ENCODE results near the gene BCL11A. TPM values are rescaled to one million over a fixed set of nuclear protein-coding genes. Genes with fewer than 3 reads are reported as not detected.

BCL11A gene
- total and polyA plus RNA-seq, 4 donors = 0.97 to 4.4 (median 2.0) TPM; not detected in 1

- Histone ChIP-seq H3K9me3 (ENCODE audit: control insufficient read depth, low read length) (no peaks in the 10 kb centered on the region), H3K36me3 (ENCODE audit: control insufficient read depth in 1 of 2, insufficient read depth in 2 of 2, low read length in 1 of 2) (no peaks in the 10 kb centered on the region), H3K4me1 (ENCODE audit: control insufficient read depth in 1 of 2, insufficient read depth in 2 of 2, low read length in 2 of 2) (no peaks in the 10 kb centered on the region), H3K27ac (ENCODE audit: low read depth in 1 of 2, low read length in 2 of 2) (no peak overlapping the region), H3K27me3 (ENCODE audit: control insufficient read depth in 1 of 2, insufficient read depth in 2 of 2, low read length in 1 of 2) (no peaks in the 10 kb centered on the region), H3K4me3 (ENCODE audit: low read length in 2 of 2) (no peak overlapping the region)
- DNase-seq (no peak), ATAC-seq (ENCODE audit: low FRiP score) (no peak)
- WGBS, 2 donors = 83 to 88% methylated on average over 8 of the region's 8 CpGs
- intact Hi-C loops (cut with DNase I) = no loop called here
Measured at GRCh38 chr2:60408811-60409530, 144.5 kb downstream of the BCL11A start.

GRCh38 chr2:60408207-60408606, 145.2 kb downstream of the BCL11A start:
- H3K9me3 ChIP-seq (ENCODE audit: control insufficient read depth, low read length) = no peaks in the 10 kb centered on the region
- H3K4me1 ChIP-seq (ENCODE audit: control insufficient read depth in 1 of 2, insufficient read depth in 2 of 2, low read length in 2 of 2) = no peaks in the 10 kb centered on the region
- H3K4me3 ChIP-seq (ENCODE audit: low read length in 2 of 2) = no peak overlapping the region
- ATAC-seq (ENCODE audit: low FRiP score) (no peak), DNase-seq (no peak)
- H3K27ac ChIP-seq (ENCODE audit: low read depth in 1 of 2, low read length in 2 of 2) = no peak overlapping the region
- intact Hi-C loops (cut with DNase I) = no loop called here
- H3K36me3 ChIP-seq (ENCODE audit: control insufficient read depth in 1 of 2, insufficient read depth in 2 of 2, low read length in 1 of 2) = no peaks in the 10 kb centered on the region
- 91 to 99% methylated on average over 1 of the region's 1 CpG for WGBS, 2 donors
- H3K27me3 ChIP-seq (ENCODE audit: control insufficient read depth in 1 of 2, insufficient read depth in 2 of 2, low read length in 1 of 2) = no peaks in the 10 kb centered on the region

- Histone ChIP-seq H3K4me1 (ENCODE audit: control insufficient read depth in 1 of 2, insufficient read depth in 2 of 2, low read length in 2 of 2) (no peaks in the 10 kb centered on the region), H3K27me3 (ENCODE audit: control insufficient read depth in 1 of 2, insufficient read depth in 2 of 2, low read length in 1 of 2) (no peaks in the 10 kb centered on the region), H3K36me3 (ENCODE audit: control insufficient read depth in 1 of 2, insufficient read depth in 2 of 2, low read length in 1 of 2) (no peaks in the 10 kb centered on the region), H3K4me3 (ENCODE audit: low read length in 2 of 2) (no peak overlapping the region), H3K27ac (ENCODE audit: low read depth in 1 of 2, low read length in 2 of 2) (no peak overlapping the region), H3K9me3 (ENCODE audit: control insufficient read depth, low read length) (no peaks in the 10 kb centered on the region)
- DNase-seq (no peak), ATAC-seq (ENCODE audit: low FRiP score) (no peak)
- intact Hi-C loops (cut with DNase I) = no loop called here
- WGBS, 2 donors = 62 to 71% methylated on average over 2 of the region's 2 CpGs
Measured at GRCh38 chr2:60407398-60407797, 146.1 kb downstream of the BCL11A start.

- Histone ChIP-seq H3K27me3 (ENCODE audit: control insufficient read depth in 1 of 2, insufficient read depth in 2 of 2, low read length in 1 of 2) (no peaks in the 10 kb centered on the region), H3K27ac (ENCODE audit: low read depth in 1 of 2, low read length in 2 of 2) (no peak overlapping the region), H3K9me3 (ENCODE audit: control insufficient read depth, low read length) (no peaks in the 10 kb centered on the region), H3K36me3 (ENCODE audit: control insufficient read depth in 1 of 2, insufficient read depth in 2 of 2, low read length in 1 of 2) (no peaks in the 10 kb centered on the region), H3K4me3 (ENCODE audit: low read length in 2 of 2) (no peak overlapping the region), H3K4me1 (ENCODE audit: control insufficient read depth in 1 of 2, insufficient read depth in 2 of 2, low read length in 2 of 2) (no peaks in the 10 kb centered on the region)
- intact Hi-C loops (cut with DNase I) = no loop called here
- no peak for ATAC-seq (ENCODE audit: low FRiP score)
- WGBS, 2 donors = 91 to 95% methylated on average over 7 of the region's 7 CpGs
- no peak for DNase-seq
Measured at GRCh38 chr2:60406192-60406591, 147.3 kb downstream of the BCL11A start.

GRCh38 chr2:60405271-60405919, 148.1 kb downstream of the BCL11A start:
- H3K36me3 ChIP-seq (ENCODE audit: control insufficient read depth in 1 of 2, insufficient read depth in 2 of 2, low read length in 1 of 2) = no peaks in the 10 kb centered on the region
- no peaks in the 10 kb centered on the region for H3K9me3 ChIP-seq (ENCODE audit: control insufficient read depth, low read length)
- intact Hi-C loops (cut with DNase I) = no loop called here
- H3K27ac ChIP-seq (ENCODE audit: low read depth in 1 of 2, low read length in 2 of 2) = no peak overlapping the region
- H3K4me3 ChIP-seq (ENCODE audit: low read length in 2 of 2) = no peak overlapping the region
- H3K4me1 ChIP-seq (ENCODE audit: control insufficient read depth in 1 of 2, insufficient read depth in 2 of 2, low read length in 2 of 2) = no peaks in the 10 kb centered on the region
- H3K27me3 ChIP-seq (ENCODE audit: control insufficient read depth in 1 of 2, insufficient read depth in 2 of 2, low read length in 1 of 2) = no peaks in the 10 kb centered on the region
- 84 to 85% methylated on average over 7 of the region's 7 CpGs for WGBS, 2 donors
- ATAC-seq (ENCODE audit: low FRiP score) (no peak), DNase-seq (no peak)

Other genes with a start within 250 kb of the BCL11A start
- gene PAPOLG, start 202.6 kb upstream of the BCL11A start, total RNA-seq = 10 to 100 TPM; 10.7 to 20.0 TPM
- 1 to 10 TPM; 4.0 to 6.3 TPM for gene PAPOLG, start 202.6 kb upstream of the BCL11A start, polyA plus RNA-seq